Hematopoietic multipotent progenitor cell treated with erythropoietin and hydrocortisone succinate and interleukin-3 and kit ligand, for 17 days (in vitro differentiated cells): ENCODE measurements around the gene TADA3.
"Not testable (repeated sequence)": the region's sequence is repeated elsewhere in the genome, so short reads cannot be mapped to it uniquely, and the experiment has no call there.

ENCODE experiments used
- DNase-seq: peaks from one replicate; pipeline ENCODE4 v3.0.0-alpha.2; 2015; ENCODE audit warnings: low spot score

TADA3 gene

DNA sequence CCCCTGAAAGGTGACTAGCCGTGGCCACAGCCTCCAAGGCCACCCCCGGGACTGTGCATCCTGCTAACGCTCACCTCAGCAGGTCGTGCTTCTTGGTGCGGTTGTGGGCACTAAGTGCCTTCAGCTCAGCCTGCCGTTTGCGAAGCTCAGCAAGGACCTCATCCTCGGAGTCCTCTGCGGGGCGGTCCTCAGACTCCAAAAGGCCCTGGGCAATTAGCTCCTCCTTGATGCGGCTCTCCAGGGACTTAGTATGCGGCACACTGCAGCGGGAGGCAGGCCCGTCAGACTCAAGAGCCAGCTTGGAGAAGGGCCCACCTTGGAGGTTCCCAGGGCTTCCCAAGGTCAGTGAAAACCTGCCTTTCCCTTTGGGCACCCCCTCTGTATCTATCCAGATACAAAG lies 8.3 kb downstream of the TADA3 start:
- DNase-seq, result no peak

DNA sequence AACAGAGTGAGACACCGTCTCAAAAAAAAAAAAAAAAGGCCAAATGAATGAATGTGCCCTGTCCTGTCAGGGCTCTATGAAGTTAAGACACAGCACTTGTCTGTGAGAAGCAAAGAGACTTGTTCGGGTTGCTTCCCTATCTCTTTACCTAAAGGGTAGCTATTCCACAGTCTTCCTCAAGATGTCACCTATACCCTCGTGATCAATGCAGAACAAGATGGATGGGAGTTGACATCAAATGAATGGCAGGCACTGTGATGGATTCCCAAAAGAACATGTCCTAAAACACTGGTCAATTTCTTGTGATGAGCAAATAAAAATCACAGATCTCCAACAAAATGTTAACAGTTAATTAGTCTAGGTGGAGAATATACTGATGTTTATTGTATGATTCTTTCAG lies 9.5 kb downstream of the TADA3 start:
- peak; percentile 44 for DNase-seq

- no peak for DNase-seq
These were observed 10.2 kb downstream of the TADA3 start for GRCh38 chr3:9781978-9782603.

DNA sequence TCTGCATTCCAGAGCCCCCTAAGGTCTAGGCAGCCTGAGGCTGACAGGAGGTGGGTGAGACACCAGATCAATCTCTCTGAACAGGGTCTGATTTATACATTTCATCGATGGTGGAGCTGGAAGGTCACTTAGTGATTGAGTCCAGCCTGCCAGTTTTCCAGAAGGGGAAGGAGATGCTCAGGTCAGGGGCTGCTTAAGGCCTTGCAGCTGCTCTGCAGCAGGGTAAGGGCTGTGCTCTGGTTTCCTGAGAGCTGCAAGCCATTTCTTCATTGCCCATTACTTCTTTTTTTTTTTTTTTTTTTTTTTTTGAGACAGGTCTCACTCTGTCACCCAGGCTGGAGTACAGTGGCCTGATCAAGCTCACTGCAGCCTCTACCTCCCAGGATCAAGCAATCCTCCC lies 10.7 kb downstream of the TADA3 start:
- no peak for DNase-seq

- DNase-seq, result no peak
These were observed 11.4 kb downstream of the TADA3 start for GRCh38 chr3:9780910-9781309.

- no peak for DNase-seq
These were observed 11.8 kb downstream of the TADA3 start for GRCh38 chr3:9780458-9780812.

DNA sequence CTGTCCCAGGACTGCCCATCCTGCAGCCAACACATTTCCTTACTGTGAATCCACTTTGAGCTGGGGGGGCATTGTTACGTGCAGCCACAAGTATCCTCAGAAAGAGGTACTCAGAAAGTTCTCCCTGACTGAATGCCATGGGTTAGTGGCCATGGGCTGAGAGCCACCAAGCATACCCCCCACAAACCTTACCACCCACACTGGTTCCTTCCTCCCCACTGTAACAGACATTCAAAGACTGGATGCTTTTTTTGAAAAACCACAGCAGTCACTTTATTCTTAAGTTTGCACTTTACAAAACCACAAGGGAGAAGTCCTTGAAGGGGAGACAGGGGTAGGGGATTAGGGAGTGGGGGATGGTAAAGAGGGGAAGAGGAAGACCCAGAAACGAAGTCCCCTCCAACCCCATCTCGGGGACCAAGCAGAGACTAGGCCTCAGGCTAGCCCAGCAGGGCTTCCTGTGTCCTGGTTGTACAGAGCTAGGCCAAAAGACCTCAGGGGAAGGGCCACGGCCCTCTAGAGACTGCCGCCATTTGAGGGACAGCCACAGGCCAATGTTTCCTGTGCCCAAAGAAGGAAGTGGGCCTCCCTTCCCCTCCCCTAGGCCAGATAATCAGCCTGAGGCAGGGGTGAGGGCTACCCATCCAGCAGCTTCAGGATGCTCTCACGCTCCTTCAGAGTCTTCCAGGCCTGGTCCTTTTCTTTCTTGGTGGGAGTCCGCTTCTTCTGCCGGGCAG lies 12.4 kb downstream of the TADA3 start:
- no peak for DNase-seq

- DNase-seq, result no peak
These were observed 13.1 kb downstream of the TADA3 start for GRCh38 chr3:9779075-9779593.

- DNase-seq, result no peak
These were observed 13.9 kb downstream of the TADA3 start for GRCh38 chr3:9778143-9779074.

GRCh38 chr3:9777694-9778021 lies 14.6 kb downstream of the TADA3 start:
- no peak for DNase-seq

- DNase-seq, result peak; percentile 21
These were observed 15.2 kb downstream of the TADA3 start for GRCh38 chr3:9776896-9777693.

DNA sequence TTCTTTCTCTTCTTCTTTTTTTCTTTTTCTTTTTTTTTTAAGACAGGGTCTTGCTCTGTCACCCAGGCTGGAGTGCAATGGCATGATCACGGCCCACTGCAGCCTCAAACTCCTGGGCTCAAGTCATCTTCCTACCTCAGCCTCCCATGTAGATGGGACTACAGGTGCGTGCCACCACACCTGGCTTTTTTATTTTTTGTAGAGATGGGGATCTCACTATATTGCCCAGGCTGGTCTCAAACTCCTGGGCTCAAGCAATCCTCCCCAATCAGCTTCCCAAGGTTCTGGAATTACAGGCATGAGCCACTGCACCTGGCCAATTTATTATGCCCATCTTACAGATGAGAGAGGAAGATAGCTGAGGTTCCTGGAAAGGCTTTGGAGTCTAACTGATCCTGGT lies 21.3 kb downstream of the TADA3 start:
- not testable (repeated sequence) for DNase-seq

GRCh38 chr3:9770276-9770812 lies 21.9 kb downstream of the TADA3 start:
- no peak for DNase-seq

DNA sequence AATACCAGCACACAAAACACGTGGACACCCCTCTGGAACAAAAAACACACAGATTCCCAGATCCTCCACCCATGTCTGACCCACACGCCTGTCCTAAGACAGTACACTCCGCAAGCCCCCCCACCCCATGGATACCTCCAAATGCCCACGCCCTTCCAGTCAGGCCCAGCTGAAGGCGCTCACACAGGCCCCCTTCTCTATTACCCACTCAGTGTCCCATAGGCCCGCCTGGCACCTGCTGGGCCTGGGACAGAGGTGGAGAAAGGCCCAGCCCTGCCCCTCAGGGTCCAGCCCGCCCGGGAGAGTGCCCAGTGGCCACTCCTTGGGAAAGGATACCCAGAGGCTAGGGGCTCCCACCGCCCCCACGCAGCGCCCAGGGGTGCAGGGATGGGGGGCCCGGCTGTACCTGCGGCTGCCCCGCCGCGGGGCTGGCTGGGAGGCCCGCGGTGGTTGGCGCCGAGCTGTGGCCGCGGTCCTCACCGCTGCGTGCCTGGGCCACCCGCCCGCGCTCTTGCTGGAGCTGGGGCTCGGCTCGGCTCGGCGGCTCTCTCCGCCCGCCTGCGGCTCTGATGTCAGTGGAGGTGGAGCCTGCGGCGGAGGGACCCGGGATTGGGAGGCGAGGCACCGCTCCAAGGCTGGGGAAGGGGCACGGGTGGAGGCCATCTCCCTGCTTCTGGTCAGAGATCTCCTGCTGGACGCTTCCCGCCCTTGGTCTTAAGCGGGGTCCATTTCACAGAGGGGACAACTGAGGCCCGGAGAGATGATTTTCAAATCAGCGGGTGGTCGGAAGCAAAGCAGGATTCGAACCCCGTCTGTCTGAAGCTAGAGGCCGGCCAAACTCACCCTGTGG lies 22.6 kb downstream of the TADA3 start, which contains the start of gene CAMK1:
TSS of gene CAMK1 (minus strand) at position 522 of the 850 bp plus-strand sequence. CDS start 2,198 bp downstream, outside the sequence.
- DNase-seq, result no peak

- DNase-seq, result no peak
These were observed 23.3 kb downstream of the TADA3 start for GRCh38 chr3:9769012-9769411.

- DNase-seq, result no peak
These were observed 24.0 kb downstream of the TADA3 start for GRCh38 chr3:9768141-9768775.

DNA sequence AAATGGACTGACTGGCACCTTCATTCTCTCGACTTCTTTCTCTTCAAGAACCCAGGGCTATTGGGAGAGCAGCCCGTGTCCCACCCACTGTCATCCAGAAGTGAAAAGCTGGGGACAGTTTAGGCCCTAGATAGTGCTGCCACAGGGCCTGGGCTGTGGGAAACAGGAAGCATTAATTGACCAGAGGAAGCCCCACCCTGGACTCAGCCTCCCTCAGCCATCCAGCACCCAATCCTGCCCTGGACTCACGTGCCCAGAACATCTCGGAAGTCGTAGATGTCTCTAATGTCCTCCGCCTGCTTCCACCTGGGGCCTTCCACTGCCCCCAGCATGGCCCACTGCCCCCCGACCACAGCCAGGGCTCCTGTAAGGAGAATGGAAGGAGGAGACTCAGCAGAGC lies 24.9 kb downstream of the TADA3 start:
- DNase-seq, result no peak

- DNase-seq, result no peak
These were observed 26.4 kb downstream of the TADA3 start for GRCh38 chr3:9765865-9766264.

GRCh38 chr3:9762871-9763270 lies 29.4 kb downstream of the TADA3 start:
- DNase-seq, result no peak

DNA sequence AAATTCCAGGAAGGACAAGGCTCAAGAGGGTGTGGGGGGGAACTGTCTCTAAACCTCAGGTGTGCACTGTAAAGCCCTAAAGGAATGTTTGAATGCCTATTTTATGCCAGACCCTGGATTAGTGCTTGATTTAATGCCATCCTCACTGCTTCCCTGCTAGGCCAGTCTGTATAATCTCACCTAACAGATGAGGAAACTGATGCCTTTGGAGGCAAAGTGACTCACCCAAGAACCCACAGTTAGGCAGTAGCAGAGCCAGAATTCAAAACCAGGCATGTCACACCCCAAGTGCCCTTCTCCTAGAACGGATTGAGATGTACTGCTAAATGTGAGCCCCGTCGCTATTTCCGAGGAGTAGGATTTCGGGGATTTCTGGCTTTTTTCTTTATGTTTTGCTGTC lies 30.4 kb downstream of the TADA3 start:
- DNase-seq, result no peak
